Neuronal stem cell (in vitro differentiated cells): ENCODE results near the gene NUMA1.

Experiments used
- DNase-seq: peaks from one replicate; pipeline ENCODE4 v3.0.0-alpha.2; 2013; ENCODE audit warnings: low spot score
- H2AFZ ChIP-seq: one replicate; pipeline ENCODE4 v1.6.1; 2013; ENCODE audit warnings: mild to moderate bottlenecking, low read length, inconsistent platforms
- H2AK5ac ChIP-seq: 2 replicates; pipeline ENCODE4 v1.6.1; 2013; ENCODE audit warnings: low read depth, mild to moderate bottlenecking, inconsistent platforms, low read length, moderate library complexity, mixed read lengths
- H2BK120ac ChIP-seq: 2 replicates; pipeline ENCODE4 v1.6.1; 2013; ENCODE audit warnings: low read depth, mild to moderate bottlenecking, inconsistent platforms, low read length, moderate library complexity, mixed read lengths
- H2BK12ac ChIP-seq: one replicate; pipeline ENCODE4 v1.6.1; 2013; ENCODE audit warnings: low read length, inconsistent platforms
- H2BK15ac ChIP-seq: 2 replicates; pipeline ENCODE4 v1.6.1; 2013; ENCODE audit warnings: mild to moderate bottlenecking, low read length, inconsistent platforms, mixed read lengths
- H2BK5ac ChIP-seq: one replicate; pipeline ENCODE4 v1.6.1; 2013; ENCODE audit warnings: inconsistent platforms, mild to moderate bottlenecking, low read length, moderate library complexity
- H3K14ac ChIP-seq: one replicate; pipeline ENCODE4 v1.6.1; 2013; ENCODE audit warnings: low read length, inconsistent platforms
- H3K18ac ChIP-seq: 2 replicates; pipeline ENCODE4 v1.6.1; 2013; ENCODE audit warnings: low read length, inconsistent platforms
- H3K23ac ChIP-seq: 2 replicates; pipeline ENCODE4 v1.6.1; 2013; ENCODE audit warnings: low read depth, mild to moderate bottlenecking, mixed read lengths, low read length, inconsistent platforms; ENCODE audit not compliant: poor library complexity
- H3K27ac ChIP-seq: replicated peaks from 3 replicates; pipeline ENCODE4 v1.5.1; 2013; ENCODE audit warnings: low read length, inconsistent platforms
- H3K27me3 ChIP-seq, 3 experiments: 2 replicates each; pipeline ENCODE4 v1.6.1; 2013; ENCODE audit warnings: low read length in 3 of 3, mild to moderate bottlenecking in 2 of 3, inconsistent platforms in 1 of 3, low read depth in 1 of 3, mixed read lengths in 1 of 3, moderate library complexity in 1 of 3; ENCODE audit not compliant: control insufficient read depth in 3 of 3, insufficient read depth in 3 of 3
- H3K36me3 ChIP-seq, 2 donors: replicated peaks in 1 of 2; 2 replicates each; pipeline ENCODE4 v1.6.1; 2013; ENCODE audit warnings: low read length in 2 of 2; ENCODE audit not compliant: control insufficient read depth in 2 of 2, insufficient read depth in 2 of 2
- H3K4ac ChIP-seq: 2 replicates; pipeline ENCODE4 v1.6.1; 2013; ENCODE audit warnings: inconsistent platforms, mild to moderate bottlenecking, low read length, moderate library complexity
- H3K4me1 ChIP-seq, 2 donors: 1 replicate in 1 of 2; 2 replicates in 1 of 2; pipeline ENCODE4 v1.6.1; 2013; ENCODE audit warnings: low read length in 2 of 2, low read depth in 1 of 2; ENCODE audit not compliant: control insufficient read depth in 2 of 2, insufficient read depth in 1 of 2
- H3K4me2 ChIP-seq: one replicate; pipeline ENCODE4 v1.6.1; 2013; ENCODE audit warnings: mild to moderate bottlenecking, low read length, inconsistent platforms; ENCODE audit not compliant: insufficient read depth, poor library complexity, severe bottlenecking
- H3K4me3 ChIP-seq, 2 donors: 2 replicates each; pipeline ENCODE4 v1.5.1; 2013; ENCODE audit warnings: low read length in 2 of 2, mild to moderate bottlenecking in 2 of 2, inconsistent platforms in 1 of 2, moderate library complexity in 1 of 2
- H3K79me1 ChIP-seq: one replicate; pipeline ENCODE4 v1.6.1; 2013; ENCODE audit warnings: low read depth, mild to moderate bottlenecking, inconsistent platforms, low read length, moderate library complexity
- H3K9ac ChIP-seq: one replicate; pipeline ENCODE4 v1.6.1; 2013; ENCODE audit warnings: mild to moderate bottlenecking, low read depth, low read length, inconsistent platforms; ENCODE audit not compliant: poor library complexity
- H3K9me3 ChIP-seq, 2 donors: replicated peaks in 1 of 2; 2 replicates each; pipeline versions ENCODE3 to v1.6.1; 2013; ENCODE audit warnings: low read length in 2 of 2, mild to moderate bottlenecking in 2 of 2, inconsistent platforms in 1 of 2, low read depth in 1 of 2, mixed read lengths in 1 of 2, moderate library complexity in 1 of 2; ENCODE audit not compliant: control insufficient read depth in 2 of 2, insufficient read depth in 1 of 2
- H4K8ac ChIP-seq: one replicate; pipeline ENCODE4 v1.6.1; 2013; ENCODE audit warnings: low read depth, mild to moderate bottlenecking, inconsistent platforms, low read length, moderate library complexity
- H4K91ac ChIP-seq: one replicate; pipeline ENCODE4 v1.6.1; 2013; ENCODE audit warnings: low read length, low read depth, mild to moderate bottlenecking, inconsistent platforms; ENCODE audit not compliant: poor library complexity
- WGBS, 2 donors: extraction: QIAGEN DNeasy Blood & Tissue Kit; methylation state at CpG; one replicate each; pipeline ENCODE4 v1.1.7; 2013; ENCODE audit warnings: missing lambda C conversion rate in 2 of 2, mixed read lengths in 1 of 2; ENCODE audit not compliant: insufficient read length in 2 of 2, insufficient replicate concordance in 1 of 2; ENCODE audit errors: extremely low coverage in 2 of 2; 5-methylcytosine and 5-hydroxymethylcytosine counted together

The NUMA1 gene

GRCh38 chr11:72088076-72088808, 7.9 kb upstream of the NUMA1 start:
- H3K18ac ChIP-seq = no peak overlapping the region
- no peak overlapping the region for H2AFZ ChIP-seq
- no peak overlapping the region for H3K23ac ChIP-seq
- no peak overlapping the region for H4K8ac ChIP-seq
- H3K27ac ChIP-seq = no peak overlapping the region
- H3K4me2 ChIP-seq = no peak overlapping the region
- peaks cover 5 to 41% of the 10 kb centered on the region in 2 donors for H3K36me3 ChIP-seq
- no peak for DNase-seq
- no peak overlapping the region for H2AK5ac ChIP-seq
- H3K14ac ChIP-seq = no peak overlapping the region
- H3K4me3 ChIP-seq = no peak overlapping the region
- H3K4ac ChIP-seq = no peak overlapping the region
- no peak overlapping the region for H4K91ac ChIP-seq
- no peaks in the 10 kb centered on the region for H3K9me3 ChIP-seq
- H3K27me3 ChIP-seq = no peaks in the 10 kb centered on the region
- H2BK5ac ChIP-seq = no peak overlapping the region
- no peak overlapping the region for H2BK12ac ChIP-seq
- H2BK120ac ChIP-seq = no peak overlapping the region
- H3K4me1 ChIP-seq = peaks cover 0 to 2% of the 10 kb centered on the region in 2 donors
- H3K9ac ChIP-seq = no peak overlapping the region
- H3K79me1 ChIP-seq = no peaks in the 10 kb centered on the region
- H2BK15ac ChIP-seq = no peak overlapping the region
- WGBS, 2 donors = no CpG with 5 or more reads among the region's 4 CpGs

GRCh38 chr11:72085621-72086351, 5.4 kb upstream of the NUMA1 start:
- no peak overlapping the region for H2BK5ac ChIP-seq
- no peaks in the 10 kb centered on the region for H3K27me3 ChIP-seq
- no peaks in the 10 kb centered on the region for H3K79me1 ChIP-seq
- peak overlapping the region; percentile 42 for H3K27ac ChIP-seq
- H3K36me3 ChIP-seq = peaks cover 5 to 36% of the 10 kb centered on the region in 2 donors
- peak overlapping the region; percentile 35 for H3K4me2 ChIP-seq
- H3K4me1 ChIP-seq = peaks cover 2 to 3% of the 10 kb centered on the region in 2 donors
- no peak overlapping the region for H3K4me3 ChIP-seq
- H3K18ac ChIP-seq = no peak overlapping the region
- H2BK12ac ChIP-seq = no peak overlapping the region
- no peak for DNase-seq
- no peaks in the 10 kb centered on the region for H3K9me3 ChIP-seq
- no peak overlapping the region for H2AFZ ChIP-seq
- no peak overlapping the region for H2AK5ac ChIP-seq
- H2BK15ac ChIP-seq = no peak overlapping the region
- no peak overlapping the region for H2BK120ac ChIP-seq
- no peak overlapping the region for H4K8ac ChIP-seq
- H4K91ac ChIP-seq = no peak overlapping the region
- H3K23ac ChIP-seq = no peak overlapping the region
- no peak overlapping the region for H3K4ac ChIP-seq
- no peak overlapping the region for H3K9ac ChIP-seq
- no CpG with 5 or more reads among the region's 3 CpGs for WGBS, 2 donors
- no peak overlapping the region for H3K14ac ChIP-seq

DNA sequence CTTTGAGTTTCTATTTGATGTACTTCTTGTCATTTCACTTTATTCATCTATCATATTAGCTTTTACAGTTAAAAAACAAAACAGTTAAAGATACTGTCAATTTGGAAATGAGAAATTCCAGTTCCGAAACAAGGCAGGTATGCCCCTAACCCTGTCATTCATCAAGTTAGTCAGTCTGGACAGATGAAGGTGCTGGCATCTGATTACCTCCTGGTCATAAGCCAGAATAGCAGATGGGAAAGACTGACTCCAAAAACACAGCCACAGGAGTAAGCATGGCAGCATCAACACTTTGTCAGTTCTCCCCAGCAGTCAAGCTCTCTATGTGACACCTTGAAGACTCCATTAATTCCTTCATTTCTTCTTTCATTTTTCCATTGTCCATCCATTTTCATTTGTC, 4.6 kb upstream of the NUMA1 start:
- Histone ChIP-seq H3K27ac (no peak overlapping the region), H3K9me3 (no peaks in the 10 kb centered on the region), H4K8ac (no peak overlapping the region), H3K9ac (no peak overlapping the region), H3K23ac (no peak overlapping the region), H2BK120ac (no peak overlapping the region), H4K91ac (no peak overlapping the region), H3K4me2 (no peak overlapping the region), H2BK15ac (no peak overlapping the region), H2AK5ac (no peak overlapping the region), H3K27me3 (no peaks in the 10 kb centered on the region), H3K14ac (no peak overlapping the region), H3K79me1 (no peaks in the 10 kb centered on the region), H3K36me3 (peaks cover 4 to 27% of the 10 kb centered on the region in 2 donors), H2BK5ac (no peak overlapping the region), H3K4ac (no peak overlapping the region), H3K4me3 (no peak overlapping the region), H3K18ac (no peak overlapping the region), H3K4me1 (peaks cover 2 to 3% of the 10 kb centered on the region in 2 donors), H2AFZ (no peak overlapping the region), H2BK12ac (no peak overlapping the region)
- DNase-seq = no peak
- WGBS, 2 donors = no CpG with 5 or more reads among the region's 1 CpG

- Histone ChIP-seq H3K4me2 (no peak overlapping the region), H3K18ac (no peak overlapping the region), H3K4me1 (peaks cover 2 to 3% of the 10 kb centered on the region in 2 donors), H3K27ac (no peak overlapping the region), H4K91ac (no peak overlapping the region), H2BK15ac (no peak overlapping the region), H3K9me3 (no peaks in the 10 kb centered on the region), H3K27me3 (no peaks in the 10 kb centered on the region), H4K8ac (no peak overlapping the region), H3K4me3 (no peak overlapping the region), H3K4ac (no peak overlapping the region), H2AFZ (no peak overlapping the region), H3K23ac (no peak overlapping the region), H2AK5ac (no peak overlapping the region), H3K79me1 (no peaks in the 10 kb centered on the region), H3K36me3 (peaks cover 2 to 18% of the 10 kb centered on the region in 2 donors), H2BK5ac (no peak overlapping the region), H2BK12ac (no peak overlapping the region), H3K14ac (no peak overlapping the region), H3K9ac (no peak overlapping the region), H2BK120ac (no peak overlapping the region)
- no CpG with 5 or more reads among the region's 4 CpGs for WGBS, 2 donors
- no peak for DNase-seq
Observed at GRCh38 chr11:72084076-72084475, 3.7 kb upstream of the NUMA1 start.
